H1 (cell line): Measurements from ENCODE around the gene GMEB2. TPM values are rescaled to one million over a fixed set of nuclear protein-coding genes. Genes with fewer than 3 reads are reported as not detected.
"Not testable (repeated sequence)": the region's sequence is repeated elsewhere in the genome, so short reads cannot be mapped to it uniquely, and the experiment has no call there.

Source experiments
- CTCF ChIA-PET: fragments of 300-600 bp; sonication (Branson Sonifier 250); formaldehyde crosslinking; loops from one replicate; lab custom pipeline; 2021; ENCODE audit not compliant: partially characterized antibody; lab: Charles Lee
- POLR2A ChIA-PET: fragments of 300-600 bp; sonication (Branson Sonifier 250); formaldehyde crosslinking; loops from one replicate; lab custom pipeline; 2021; ENCODE audit warnings: inconsistent platforms; ENCODE audit not compliant: partially characterized antibody; lab: Charles Lee
- DNase-seq, 2 experiments: peaks; one replicate each; pipeline versions ENCODE4 v3.0.0 to v3.0.0-alpha.2; 2010 to 2022; ENCODE audit warnings: low spot score in 2 of 2, low read depth in 1 of 2, mixed read lengths in 1 of 2
- FAIRE-seq: peaks from 2 replicates; lab custom pipeline; 2011; peaks lifted over from hg19 to GRCh38; lab: Jason Lieb, UNC
- H2AFZ ChIP-seq: 2 replicates; pipeline ENCODE4 v1.8.1; 2012; ENCODE audit warnings: low read length, inconsistent platforms
- H2AK5ac ChIP-seq: 2 replicates; pipeline ENCODE4 v1.6.1; 2013; ENCODE audit warnings: low read depth, low read length
- H2BK120ac ChIP-seq: replicated peaks from 2 replicates; pipeline ENCODE3; 2013; ENCODE audit warnings: low read depth, low read length, inconsistent platforms
- H2BK12ac ChIP-seq: 2 replicates; pipeline ENCODE4 v1.6.1; 2013; ENCODE audit warnings: low read depth, low read length
- H2BK15ac ChIP-seq: 2 replicates; pipeline ENCODE4 v1.6.1; 2013; ENCODE audit warnings: low read length
- H2BK20ac ChIP-seq: 2 replicates; pipeline ENCODE4 v1.6.1; 2013; ENCODE audit warnings: low read length
- H2BK5ac ChIP-seq: 2 replicates; pipeline ENCODE4 v1.6.1; 2013; ENCODE audit warnings: low read depth, low read length
- H3K14ac ChIP-seq: 2 replicates; pipeline ENCODE4 v1.6.1; 2013; ENCODE audit warnings: inconsistent platforms; ENCODE audit not compliant: insufficient read length
- H3K18ac ChIP-seq: 2 replicates; pipeline ENCODE4 v1.6.1; 2013; ENCODE audit warnings: low read length; ENCODE audit errors: extremely low read depth
- H3K23ac ChIP-seq: 2 replicates; pipeline ENCODE4 v1.6.1; 2013; ENCODE audit warnings: inconsistent platforms; ENCODE audit not compliant: insufficient read length
- H3K23me2 ChIP-seq: 2 replicates; pipeline ENCODE4 v1.6.1; 2013; ENCODE audit warnings: low read depth, low read length
- H3K27ac ChIP-seq: 2 replicates; pipeline ENCODE4 v1.6.1; 2011; ENCODE audit warnings: low read depth, low read length, inconsistent platforms
- H3K27me3 ChIP-seq, 4 experiments: replicated peaks in 1 of 4; 1 replicate in 1 of 4; 2 replicates in 3 of 4; pipeline versions ENCODE4 v1.6.1 to v1.8.1; 2011 to 2013; ENCODE audit warnings: low read length in 3 of 4, mild to moderate bottlenecking in 3 of 4, inconsistent platforms in 2 of 4, mixed read lengths in 2 of 4, moderate library complexity in 1 of 4; ENCODE audit not compliant: control insufficient read depth in 3 of 4, insufficient read depth in 3 of 4; ENCODE audit errors: extremely low read depth in 1 of 4
- H3K36me3 ChIP-seq, 4 experiments: 2 replicates each; pipeline versions ENCODE4 v1.6.1 to v1.8.1; 2011 to 2013; ENCODE audit warnings: mild to moderate bottlenecking in 4 of 4, low read length in 3 of 4, moderate library complexity in 2 of 4, control low read depth in 1 of 4, inconsistent platforms in 1 of 4; ENCODE audit not compliant: insufficient read depth in 4 of 4, control insufficient read depth in 2 of 4
- H3K4ac ChIP-seq: replicated peaks from 2 replicates; pipeline ENCODE3; 2013; ENCODE audit warnings: low read length, low read depth, mixed read lengths, inconsistent platforms; ENCODE audit not compliant: insufficient read length
- H3K4me1 ChIP-seq, 4 experiments: replicated peaks in 1 of 4; 1 replicate in 1 of 4; 2 replicates in 3 of 4; pipeline versions ENCODE4 v1.6.1 to v1.8.1; 2011 to 2013; ENCODE audit warnings: low read length in 3 of 4, inconsistent platforms in 2 of 4, mixed read lengths in 1 of 4; ENCODE audit not compliant: insufficient read depth in 4 of 4, control insufficient read depth in 3 of 4
- H3K4me2 ChIP-seq, 2 experiments: 2 replicates each; pipeline versions ENCODE4 v1.6.1 to v1.8.1; 2011 to 2013; ENCODE audit warnings: low read depth in 2 of 2, low read length in 2 of 2, control low read depth in 1 of 2, inconsistent platforms in 1 of 2, mild to moderate bottlenecking in 1 of 2; ENCODE audit not compliant: insufficient read depth in 1 of 2
- H3K4me3 ChIP-seq, 4 experiments: fragments of 200-600, 300-600 bp in 1 of 4; sonication (generic), shearing (Covaris generic), sonication (Bioruptor Twin) in 1 of 4; 2 replicates each; pipeline versions ENCODE4 v1.5.1 to v1.8.1; 2011 to 2016; ENCODE audit warnings: low read length in 4 of 4, low read depth in 3 of 4, control low read depth in 2 of 4, inconsistent platforms in 2 of 4, mild to moderate bottlenecking in 2 of 4, mixed read lengths in 1 of 4, moderate library complexity in 1 of 4; ENCODE audit not compliant: insufficient read depth in 2 of 4; ENCODE audit errors: extremely low read depth in 1 of 4
- H3K56ac ChIP-seq: replicated peaks from 2 replicates; pipeline ENCODE3; 2013; ENCODE audit warnings: low read depth, mild to moderate bottlenecking, mixed read lengths, low read length, inconsistent platforms; ENCODE audit not compliant: insufficient read length
- H3K79me1 ChIP-seq: 2 replicates; pipeline ENCODE4 v1.6.1; 2013; ENCODE audit warnings: low read depth, low read length, control low read depth
- H3K79me2 ChIP-seq, 2 experiments: 2 replicates each; pipeline versions ENCODE4 v1.6.1 to v1.8.1; 2012 to 2013; ENCODE audit warnings: low read length in 2 of 2, mild to moderate bottlenecking in 2 of 2, inconsistent platforms in 1 of 2; ENCODE audit not compliant: insufficient read depth in 2 of 2, control insufficient read depth in 1 of 2
- H3K9ac ChIP-seq, 4 experiments: replicated peaks in 1 of 4; 1 replicate in 1 of 4; 2 replicates in 3 of 4; pipeline versions ENCODE4 v1.6.1 to v1.8.1; 2011 to 2013; ENCODE audit warnings: low read depth in 3 of 4, low read length in 3 of 4, control low read depth in 2 of 4, mild to moderate bottlenecking in 2 of 4, moderate library complexity in 2 of 4, inconsistent platforms in 1 of 4; ENCODE audit errors: extremely low read depth in 1 of 4
- H3K9me3 ChIP-seq, 2 experiments: 2 replicates each; pipeline versions ENCODE4 v1.6.1 to v1.8.1; 2012 to 2013; ENCODE audit warnings: mild to moderate bottlenecking in 2 of 2, moderate library complexity in 2 of 2, control low read depth in 1 of 2, inconsistent platforms in 1 of 2, low read depth in 1 of 2, low read length in 1 of 2, mixed read lengths in 1 of 2; ENCODE audit not compliant: insufficient read depth in 2 of 2
- H4K20me1 ChIP-seq, 2 experiments: replicated peaks in 1 of 2; 2 replicates each; pipeline versions ENCODE3 to v1.8.1; 2011 to 2013; ENCODE audit warnings: inconsistent platforms in 2 of 2, low read length in 2 of 2, mild to moderate bottlenecking in 1 of 2; ENCODE audit not compliant: insufficient read depth in 2 of 2, control insufficient read depth in 1 of 2
- H4K5ac ChIP-seq: 2 replicates; pipeline ENCODE4 v1.6.1; 2013; ENCODE audit warnings: low read length, low read depth, mixed read lengths, inconsistent platforms; ENCODE audit not compliant: insufficient read length
- H4K8ac ChIP-seq: 2 replicates; pipeline ENCODE4 v1.8.0; 2013; ENCODE audit warnings: mild to moderate bottlenecking, moderate library complexity, low read length, inconsistent platforms; ENCODE audit not compliant: insufficient read depth; ENCODE audit errors: extremely low read depth
- H4K91ac ChIP-seq: replicated peaks from 2 replicates; pipeline ENCODE3; 2013; ENCODE audit warnings: low read length, mixed read lengths, inconsistent platforms; ENCODE audit not compliant: insufficient read length
- SP1 ChIP-seq: IDR thresholded peaks from 2 replicates; pipeline ENCODE4 v1.6.1; 2011; ENCODE audit warnings: low read depth, low read length
- SP4 ChIP-seq: IDR thresholded peaks from 2 replicates; pipeline ENCODE4 v1.6.1; 2012; ENCODE audit warnings: low read length, inconsistent platforms
- WGBS, 2 experiments: shearing (Covaris generic) in 1 of 2; methylation state at CpG; one replicate each; pipeline versions ENCODE4 v1.1.6 to v1.1.7; 2013 to 2015; ENCODE audit warnings: low lambda C conversion rate in 2 of 2, mixed read lengths in 2 of 2, inconsistent platforms in 1 of 2, low coverage in 1 of 2, missing lambda C conversion rate in 1 of 2; ENCODE audit not compliant: insufficient replicate concordance in 2 of 2, insufficient coverage in 1 of 2, insufficient read length in 1 of 2; ENCODE audit errors: extremely low coverage in 1 of 2, missing lambda C conversion rate in 1 of 2; 5-methylcytosine and 5-hydroxymethylcytosine counted together
- polyA plus RNA-seq, 7 experiments: library from polyadenylated mRNA; depleted of rRNA in 3 of 7; stranded (reverse) in 5 of 7; unstranded in 2 of 7; fragments of >200 nt in 5 of 7; fragments of 200-250 nt in 2 of 7; gene quantifications; 1 replicate in 5 of 7; 2 replicates in 1 of 7; 4 replicates in 1 of 7; pipeline versions ENCODE4 v1.2.1 to v1.2.3, GENCODE V29; 2011 to 2013; ENCODE audit warnings: missing spikeins in 2 of 7, mixed read lengths in 2 of 7
- total RNA-seq: library from RNA; stranded (reverse); fragmentation: NEBNext Ultra II Directional; extraction: Animal tissue kit (Norgen Biotek cat#: 25700); gene quantifications from 2 replicates; pipeline ENCODE4 v1.2.1, GENCODE V29; 2021

GMEB2 gene
- total and polyA plus RNA-seq, 2 of the 8 experiments (the other 6 are each of a cell fraction or from before 2014, with no cell fraction given) = 12.9 to 14.2 TPM

DNA sequence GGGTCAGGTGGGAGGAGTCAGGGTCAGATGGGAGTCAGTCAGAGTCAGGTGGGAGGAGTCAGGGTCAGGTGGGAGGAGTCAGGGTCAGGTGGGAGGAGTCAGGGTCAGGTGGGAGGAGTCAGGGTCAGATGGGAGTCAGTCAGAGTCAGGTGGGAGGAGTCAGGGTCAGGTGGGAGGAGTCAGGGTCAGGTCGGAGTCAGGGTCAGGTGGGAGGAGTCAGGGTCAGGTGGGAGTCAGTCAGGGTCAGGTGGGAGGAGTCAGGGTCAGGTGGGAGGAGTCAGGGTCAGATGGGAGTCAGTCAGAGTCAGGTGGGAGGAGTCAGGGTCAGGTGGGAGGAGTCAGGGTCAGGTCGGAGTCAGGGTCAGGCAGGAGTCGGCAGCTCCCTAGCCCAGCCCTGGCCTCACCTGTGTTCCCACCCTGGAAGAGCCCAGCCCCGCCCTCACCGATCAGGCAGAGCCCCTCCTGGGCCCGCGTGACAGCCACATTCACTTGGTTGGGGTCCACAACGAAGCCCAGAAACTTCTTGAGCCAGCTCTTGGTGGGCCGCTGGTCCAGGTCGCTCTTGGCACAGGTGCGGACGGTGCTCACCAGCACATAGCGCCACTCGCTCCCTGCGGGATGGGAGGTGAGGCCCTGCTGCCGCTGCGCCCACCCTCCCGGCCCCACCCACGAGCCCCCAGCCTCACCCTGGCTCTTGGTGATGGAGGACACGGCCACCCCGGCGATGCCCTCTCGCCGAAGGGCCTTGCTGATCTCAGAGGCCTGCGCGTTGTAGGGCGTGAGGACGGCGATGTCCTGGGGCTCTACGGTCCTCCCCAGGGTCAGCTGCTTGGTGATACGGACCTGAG is 67.2 kb downstream of the GMEB2 start:
- H3K4me2 ChIP-seq, H3K9ac ChIP-seq, H3K9me3 ChIP-seq, H4K5ac ChIP-seq, H2BK20ac ChIP-seq, H3K18ac ChIP-seq, H2BK15ac ChIP-seq, H2BK120ac ChIP-seq, H3K56ac ChIP-seq, H3K36me3 ChIP-seq, H4K20me1 ChIP-seq, H3K23me2 ChIP-seq, H4K91ac ChIP-seq, H2AK5ac ChIP-seq, H3K79me1 ChIP-seq, H3K27ac ChIP-seq, H2BK12ac ChIP-seq, H3K79me2 ChIP-seq, H3K4ac ChIP-seq, H3K4me3 ChIP-seq, H3K4me1 ChIP-seq, H3K14ac ChIP-seq, H2BK5ac ChIP-seq, H3K27me3 ChIP-seq, H2AFZ ChIP-seq, H3K23ac ChIP-seq: not testable (repeated sequence)
- 92% methylated on average over 23 of the region's 31 CpGs; no CpG with 5 or more reads in 1 of the 2 experiments for WGBS, 2 experiments
- DNase-seq (peak in 1 of 2 experiments; percentile 77), FAIRE-seq (peak; percentile 52)
- H4K8ac ChIP-seq = 0 out of 2 replicates have a peak overlapping the region, but pooled peaks have one; percentile 25
- ChIA-PET POLR2A (interaction anchor here (1.2 to 1.7 kb wide), 2 partner anchors 9 to 14 kb away, joined by 3 to 5 read pairs; partner anchors contain the start of gene HELZ2), CTCF (interaction anchor here (0.6 kb wide), 2 partner anchors 13 to 17 kb away, joined by 3 to 4 read pairs; no protein-coding TSS in a partner anchor)
- TF ChIP-seq SP4 (0 out of 2 replicates have a peak, but pooled peaks have one; percentile 47), SP1 (0 out of 2 replicates have a peak, but pooled peaks have one; percentile 5)
